WERI-Rb-1 (cell line): ENCODE data around the gene SECTM1.

Experiments
- DNase-seq: peaks from one replicate; pipeline ENCODE4 v3.0.0-alpha.2; 2020
- H3K27ac ChIP-seq: fragments of 250-450 bp; sonication (Bioruptor Pico); 2 replicates; pipeline ENCODE4 v1.5.1; 2020; ENCODE audit warnings: mild to moderate bottlenecking, moderate library complexity
- H3K27me3 ChIP-seq: fragments of 250-450 bp; sonication (Bioruptor Pico); 2 replicates; pipeline ENCODE4 v1.5.1; 2021; ENCODE audit warnings: mild to moderate bottlenecking, low read depth, moderate library complexity; ENCODE audit not compliant: insufficient read depth, severe bottlenecking
- H3K36me3 ChIP-seq: fragments of 250-450 bp; sonication (Bioruptor Pico); 2 replicates; pipeline ENCODE4 v1.5.1; 2020; ENCODE audit warnings: mild to moderate bottlenecking, moderate library complexity
- H3K4me3 ChIP-seq: 2 replicates; pipeline ENCODE4 v1.5.1; 2011; ENCODE audit warnings: low read depth, mild to moderate bottlenecking, control low read depth, low read length
- H3K9me3 ChIP-seq: fragments of 250-450 bp; sonication (Bioruptor Pico); 2 replicates; pipeline ENCODE4 v1.5.1; 2021; ENCODE audit warnings: mild to moderate bottlenecking, moderate library complexity; ENCODE audit not compliant: severe bottlenecking
- TF ChIP-seq, protein P1 (sequence below): IDR thresholded peaks from 2 replicates; pipeline ENCODE4 v1.5.1; 2011; ENCODE audit warnings: low read depth, mild to moderate bottlenecking, control low read depth, inconsistent platforms, low read length

Gene SECTM1

GRCh38 chr17:82294064-82294773 is 39.3 kb downstream of the SECTM1 start:
- Histone ChIP-seq H3K27me3 (no peaks in the 10 kb centered on the region), H3K4me3 (peak overlapping the region; percentile 60), H3K27ac (peak overlapping the region; percentile 77), H3K9me3 (no peaks in the 10 kb centered on the region), H3K36me3 (no peaks in the 10 kb centered on the region)
- TF ChIP-seq, protein P1, sequence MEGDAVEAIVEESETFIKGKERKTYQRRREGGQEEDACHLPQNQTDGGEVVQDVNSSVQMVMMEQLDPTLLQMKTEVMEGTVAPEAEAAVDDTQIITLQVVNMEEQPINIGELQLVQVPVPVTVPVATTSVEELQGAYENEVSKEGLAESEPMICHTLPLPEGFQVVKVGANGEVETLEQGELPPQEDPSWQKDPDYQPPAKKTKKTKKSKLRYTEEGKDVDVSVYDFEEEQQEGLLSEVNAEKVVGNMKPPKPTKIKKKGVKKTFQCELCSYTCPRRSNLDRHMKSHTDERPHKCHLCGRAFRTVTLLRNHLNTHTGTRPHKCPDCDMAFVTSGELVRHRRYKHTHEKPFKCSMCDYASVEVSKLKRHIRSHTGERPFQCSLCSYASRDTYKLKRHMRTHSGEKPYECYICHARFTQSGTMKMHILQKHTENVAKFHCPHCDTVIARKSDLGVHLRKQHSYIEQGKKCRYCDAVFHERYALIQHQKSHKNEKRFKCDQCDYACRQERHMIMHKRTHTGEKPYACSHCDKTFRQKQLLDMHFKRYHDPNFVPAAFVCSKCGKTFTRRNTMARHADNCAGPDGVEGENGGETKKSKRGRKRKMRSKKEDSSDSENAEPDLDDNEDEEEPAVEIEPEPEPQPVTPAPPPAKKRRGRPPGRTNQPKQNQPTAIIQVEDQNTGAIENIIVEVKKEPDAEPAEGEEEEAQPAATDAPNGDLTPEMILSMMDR, result no peak
- DNase-seq, result no peak

DNA sequence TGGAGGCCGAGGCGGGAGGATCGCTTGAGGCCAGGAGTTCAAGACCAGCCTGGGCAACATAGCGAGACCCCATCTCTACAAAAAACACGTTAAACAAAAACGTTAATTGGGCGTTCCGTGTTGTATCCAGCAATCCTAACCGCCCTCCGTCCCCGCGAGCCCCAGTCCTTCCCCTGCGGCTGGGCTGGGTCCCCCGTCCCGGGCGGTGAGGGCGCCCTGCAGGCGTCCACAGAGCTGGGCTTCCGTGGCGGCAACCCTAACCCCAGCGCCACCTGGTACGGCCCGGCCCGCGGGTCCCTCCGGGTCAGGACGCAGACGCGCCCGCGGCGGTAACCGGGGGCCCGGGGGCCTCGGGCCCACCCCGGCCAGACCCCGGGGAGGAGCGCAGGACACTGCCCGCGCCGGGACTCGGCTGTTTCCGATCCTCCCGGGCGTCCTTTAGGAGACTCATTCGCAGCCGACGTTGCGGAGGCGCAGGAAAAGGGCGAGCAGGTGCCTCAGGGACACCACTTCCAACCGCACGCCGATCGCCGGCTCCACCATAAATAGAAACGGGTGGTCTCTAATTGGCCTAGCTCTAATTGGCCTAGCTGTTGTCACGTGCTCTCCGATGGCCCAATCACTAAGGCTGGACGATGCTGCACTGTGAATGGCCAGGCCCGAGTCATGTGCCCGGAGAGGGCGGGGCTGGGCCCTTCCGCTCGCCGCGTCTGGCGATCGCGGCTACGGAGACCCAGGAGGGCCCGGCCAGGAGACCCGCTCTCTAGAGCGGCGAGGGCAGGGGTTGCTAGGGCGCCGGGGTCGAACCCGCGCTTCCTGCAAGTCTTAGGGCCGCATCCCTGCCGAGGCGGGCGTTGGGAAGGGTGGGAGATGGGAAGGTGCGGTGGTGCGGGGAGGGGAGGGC is 41.1 kb downstream of the SECTM1 start:
- peak overlapping the region; percentile 87 for H3K4me3 ChIP-seq
- no peaks in the 10 kb centered on the region for H3K36me3 ChIP-seq
- DNase-seq, result peak; percentile 99
- peak overlapping the region; percentile 99 for H3K27ac ChIP-seq
- TF ChIP-seq, protein P1, result no peak
- no peaks in the 10 kb centered on the region for H3K27me3 ChIP-seq
- peaks cover under 1% of the 10 kb centered on the region for H3K9me3 ChIP-seq

DNA sequence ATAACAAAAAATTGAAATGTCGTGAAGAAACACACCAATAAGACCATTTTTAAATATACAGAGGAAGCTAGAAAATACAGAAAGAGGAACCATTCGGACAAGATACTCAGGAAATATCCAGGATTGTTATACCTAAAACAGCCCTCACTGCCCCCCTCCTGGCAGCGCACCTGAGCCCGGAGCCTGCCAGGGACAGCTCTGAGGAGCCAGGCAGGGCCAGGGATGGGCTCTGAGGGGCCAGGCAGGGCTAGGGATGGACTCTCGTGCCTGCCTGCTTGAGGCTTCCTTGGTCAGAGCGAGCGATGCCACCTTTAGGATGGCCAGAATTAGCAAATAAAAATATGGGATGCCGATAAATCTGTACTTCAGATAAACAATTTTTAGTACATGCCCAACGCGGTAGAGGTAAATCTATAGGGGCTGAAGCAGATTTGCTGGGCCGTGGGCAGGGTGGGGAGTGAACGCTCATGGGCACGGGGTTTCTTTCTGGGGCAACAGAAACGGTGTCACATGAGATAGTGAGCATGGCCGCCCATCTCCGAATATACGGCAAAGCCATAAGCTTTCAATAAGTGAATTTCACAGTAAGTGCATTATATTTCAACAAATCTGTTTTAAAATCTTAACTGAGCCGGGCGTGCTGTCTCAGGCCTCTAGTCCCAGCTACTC is 41.9 kb downstream of the SECTM1 start:
- Histone ChIP-seq H3K27ac (peak overlapping the region; percentile 99), H3K36me3 (no peaks in the 10 kb centered on the region), H3K27me3 (no peaks in the 10 kb centered on the region), H3K9me3 (peaks cover 7% of the 10 kb centered on the region), H3K4me3 (peak overlapping the region; percentile 87)
- TF ChIP-seq, protein P1, result no peak
- DNase-seq, result no peak

DNA sequence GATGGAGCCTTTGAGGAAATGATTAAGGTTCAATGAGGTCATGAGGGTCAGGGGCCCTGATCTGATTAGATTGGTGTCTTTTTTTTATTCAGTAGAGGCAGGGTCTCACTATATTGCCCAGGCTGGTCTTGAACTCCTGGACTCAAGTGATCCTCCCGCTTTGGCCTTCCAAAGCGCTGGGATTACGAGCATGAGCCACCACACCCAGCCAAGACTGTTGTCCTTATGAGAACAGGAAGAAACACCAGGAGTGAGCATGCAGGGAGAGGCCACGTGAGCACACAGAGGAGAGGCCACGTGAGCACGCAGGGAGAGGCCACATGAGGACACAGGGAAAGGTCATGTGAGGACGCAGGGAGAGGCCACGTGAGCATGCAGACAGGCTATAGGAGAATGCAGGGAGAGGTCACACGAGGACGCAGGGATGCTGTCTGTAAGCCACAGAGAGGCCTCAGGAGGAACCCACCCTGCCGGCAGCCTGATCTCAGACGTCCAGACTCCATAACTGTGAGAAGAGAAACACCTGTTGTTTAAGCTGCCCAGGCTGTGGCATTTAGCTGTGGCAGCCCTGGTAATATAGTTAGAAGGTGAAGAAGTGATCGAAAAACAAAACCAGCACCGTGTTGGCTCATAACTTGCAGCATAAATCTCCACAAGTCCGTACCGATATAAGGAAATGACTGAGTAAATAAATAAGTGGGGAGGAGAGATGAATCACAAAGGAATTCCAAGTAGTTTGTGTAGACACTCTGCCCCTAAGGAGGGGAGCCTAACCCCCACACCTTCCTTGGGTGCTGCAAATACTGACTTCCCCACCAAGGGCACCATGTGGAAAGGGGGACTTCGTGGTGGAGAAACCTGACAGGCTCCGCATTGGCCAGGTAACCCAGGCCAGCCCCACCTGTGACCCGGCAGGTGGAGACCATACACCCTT is 45.4 kb downstream of the SECTM1 start:
- no peak overlapping the region for H3K27ac ChIP-seq
- H3K27me3 ChIP-seq, result no peaks in the 10 kb centered on the region
- no peak overlapping the region for H3K4me3 ChIP-seq
- H3K9me3 ChIP-seq, result peaks cover 7% of the 10 kb centered on the region
- TF ChIP-seq, protein P1, result no peak
- DNase-seq, result peak; percentile 98
- H3K36me3 ChIP-seq, result no peaks in the 10 kb centered on the region
